GM21447 (cell line): ENCODE results near the gene EIF4G1.

Experiments
- ATAC-seq: cut with Tn5 transposase; IDR thresholded peaks from one replicate; pipeline ENCODE4 v1.9.1; 2021; ENCODE audit not compliant: unreplicated experiment

Gene EIF4G1

GRCh38 chr3:184349563-184350470 is 35.4 kb downstream of the EIF4G1 start:
- no peak for ATAC-seq

GRCh38 chr3:184350618-184351017 is 36.2 kb downstream of the EIF4G1 start:
- ATAC-seq = no peak

GRCh38 chr3:184351511-184352148 is 37.2 kb downstream of the EIF4G1 start:
- ATAC-seq = no peak

GRCh38 chr3:184352149-184352785 is 37.9 kb downstream of the EIF4G1 start:
- ATAC-seq = no peak

- no peak for ATAC-seq
Observed at GRCh38 chr3:184352897-184353545, 38.6 kb downstream of the EIF4G1 start.

GRCh38 chr3:184353546-184353941 is 39.1 kb downstream of the EIF4G1 start:
- no peak for ATAC-seq

- ATAC-seq = no peak
Observed at GRCh38 chr3:184354121-184354728, 39.8 kb downstream of the EIF4G1 start.

- no peak for ATAC-seq
Observed at GRCh38 chr3:184354754-184355153, 40.3 kb downstream of the EIF4G1 start.

- ATAC-seq = no peak
Observed at GRCh38 chr3:184355261-184356040, 41.0 kb downstream of the EIF4G1 start.

GRCh38 chr3:184357248-184358123 is 43.1 kb downstream of the EIF4G1 start:
- no peak for ATAC-seq

- no peak for ATAC-seq
Observed at GRCh38 chr3:184358124-184358767, 43.8 kb downstream of the EIF4G1 start.

- ATAC-seq = no peak
Observed at GRCh38 chr3:184358921-184359350, 44.5 kb downstream of the EIF4G1 start.

- no peak for ATAC-seq
Observed at GRCh38 chr3:184359610-184360009, 45.2 kb downstream of the EIF4G1 start.

- ATAC-seq = no peak
Observed at GRCh38 chr3:184360070-184360928, 45.9 kb downstream of the EIF4G1 start.

GRCh38 chr3:184360929-184361531 is 46.6 kb downstream of the EIF4G1 start:
- no peak for ATAC-seq

- ATAC-seq = peak; percentile 33
Observed at GRCh38 chr3:184361532-184361931, 47.1 kb downstream of the EIF4G1 start, which contains the start of the genes CLCN2 and POLR2H. CLCN2 (minus strand) TSS chr3:184361605; CDS start chr3:184361479, 126 bp downstream. POLR2H (plus strand) TSS chr3:184361710; CDS start chr3:184363493, 1,783 bp downstream.
